Hippocampal formation (tissue), 2 donors: ENCODE measurements around the gene BARX2.

Experiments
- DNase-seq, 2 donors: peaks; one replicate each; lab custom pipeline; 2025; lab: John Stamatoyannopoulos, UW

The BARX2 gene

GRCh38 chr11:129402206-129403171, 26.8 kb downstream of the BARX2 start:
- DNase-seq: no peak

GRCh38 chr11:129404731-129405130, 29.1 kb downstream of the BARX2 start:
- DNase-seq: no peak

- no peak for DNase-seq
These were observed 33.3 kb downstream of the BARX2 start for GRCh38 chr11:129408865-129409444.

- DNase-seq: no peak
These were observed 34.8 kb downstream of the BARX2 start for GRCh38 chr11:129410395-129410960.

GRCh38 chr11:129412494-129412893, 36.8 kb downstream of the BARX2 start:
- no peak for DNase-seq

GRCh38 chr11:129414144-129414872, 38.7 kb downstream of the BARX2 start:
- no peak for DNase-seq

GRCh38 chr11:129416080-129416820, 40.6 kb downstream of the BARX2 start:
- DNase-seq: no peak

GRCh38 chr11:129417458-129417857, 41.8 kb downstream of the BARX2 start:
- no peak for DNase-seq

GRCh38 chr11:129418039-129418438, 42.4 kb downstream of the BARX2 start:
- no peak for DNase-seq

GRCh38 chr11:129419386-129419785, 43.7 kb downstream of the BARX2 start:
- no peak for DNase-seq

- DNase-seq: no peak
These were observed 47.8 kb downstream of the BARX2 start for GRCh38 chr11:129423426-129423825.

GRCh38 chr11:129425214-129425613, 49.6 kb downstream of the BARX2 start:
- DNase-seq: no peak

GRCh38 chr11:129426038-129426437, 50.4 kb downstream of the BARX2 start:
- no peak for DNase-seq

GRCh38 chr11:129426776-129427175, 51.1 kb downstream of the BARX2 start:
- DNase-seq: no peak

- no peak for DNase-seq
These were observed 51.7 kb downstream of the BARX2 start for GRCh38 chr11:129427376-129427775.

- DNase-seq: no peak
These were observed 52.3 kb downstream of the BARX2 start for GRCh38 chr11:129427816-129428406.

GRCh38 chr11:129428557-129428956, 52.9 kb downstream of the BARX2 start:
- no peak for DNase-seq

- no peak for DNase-seq
These were observed 59.2 kb downstream of the BARX2 start for GRCh38 chr11:129434641-129435498.

GRCh38 chr11:129435499-129436245, 60.0 kb downstream of the BARX2 start:
- no peak for DNase-seq
